ENCODE results near the gene TP53AIP1. TPM values are rescaled to one million over a fixed set of nuclear protein-coding genes. Genes with fewer than 3 reads are reported as not detected.

The TP53AIP1 gene
- total RNA-seq, 2 experiments from 2014 or later: not detected

DNA sequence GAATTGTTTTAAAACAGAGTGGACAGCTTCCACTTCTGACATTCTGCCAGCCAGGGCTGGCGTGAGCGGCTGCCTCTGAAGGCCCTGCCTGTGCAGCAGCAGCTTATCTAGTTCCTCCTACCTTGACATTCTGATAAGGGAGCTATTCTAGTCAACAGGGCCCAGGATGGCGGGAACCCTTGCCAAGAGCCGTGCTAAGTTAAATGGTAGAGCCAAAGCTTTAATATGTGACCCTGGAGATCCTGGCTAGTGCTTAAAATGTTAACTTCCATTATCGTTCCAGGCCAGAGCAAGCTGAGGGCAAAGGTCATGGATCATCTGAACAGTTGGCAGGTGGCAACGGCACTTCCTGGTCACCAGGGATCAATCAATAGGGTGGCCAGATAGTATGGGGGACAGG is 48.0 kb downstream of the TP53AIP1 start:
- Mint-ChIP-seq H3K9me3 (ENCODE audit: low read depth) (no peaks in the 10 kb centered on the region), H3K4me1 (peaks cover 2% of the 10 kb centered on the region), H3K27ac (no peak overlapping the region), H3K36me3 (ENCODE audit: low read depth) (no peaks in the 10 kb centered on the region), H3K4me3 (no peak overlapping the region), H3K27me3 (peaks cover 21% of the 10 kb centered on the region)
- CTCF ChIA-PET: interaction anchor here (0.5 to 2.0 kb wide), 3 partner anchors 9 to 93 kb away, joined by 3 to 9 read pairs (median 4); no protein-coding TSS in a partner anchor
- ATAC-seq: no peak
- no peak for DNase-seq
- POLR2A ChIA-PET: no interaction called here
- intact Hi-C loops (cut with DNase I, micrococcal nuclease): no loop called here

DNA sequence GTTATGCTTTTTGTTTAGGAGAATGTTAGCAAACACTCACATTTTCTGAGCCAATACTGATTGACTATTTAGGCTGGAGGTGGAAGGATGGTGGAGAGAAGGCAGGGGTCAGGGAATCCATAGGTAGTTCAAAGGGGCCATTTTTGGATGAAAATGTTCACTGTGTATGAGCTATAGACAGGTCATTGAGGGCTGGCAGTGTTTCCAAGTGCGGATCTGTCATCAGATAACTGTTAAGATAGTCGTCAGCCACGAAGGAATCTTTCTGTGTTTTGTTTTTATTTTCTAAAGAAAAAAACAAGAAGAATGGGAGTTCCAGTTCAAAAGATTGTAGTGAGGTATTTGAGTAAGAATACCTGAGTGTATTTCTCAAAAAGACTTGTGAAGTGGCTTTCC is 48.4 kb downstream of the TP53AIP1 start:
- POLR2A ChIA-PET: no interaction called here
- intact Hi-C loops (cut with DNase I, micrococcal nuclease): no loop called here

DNA sequence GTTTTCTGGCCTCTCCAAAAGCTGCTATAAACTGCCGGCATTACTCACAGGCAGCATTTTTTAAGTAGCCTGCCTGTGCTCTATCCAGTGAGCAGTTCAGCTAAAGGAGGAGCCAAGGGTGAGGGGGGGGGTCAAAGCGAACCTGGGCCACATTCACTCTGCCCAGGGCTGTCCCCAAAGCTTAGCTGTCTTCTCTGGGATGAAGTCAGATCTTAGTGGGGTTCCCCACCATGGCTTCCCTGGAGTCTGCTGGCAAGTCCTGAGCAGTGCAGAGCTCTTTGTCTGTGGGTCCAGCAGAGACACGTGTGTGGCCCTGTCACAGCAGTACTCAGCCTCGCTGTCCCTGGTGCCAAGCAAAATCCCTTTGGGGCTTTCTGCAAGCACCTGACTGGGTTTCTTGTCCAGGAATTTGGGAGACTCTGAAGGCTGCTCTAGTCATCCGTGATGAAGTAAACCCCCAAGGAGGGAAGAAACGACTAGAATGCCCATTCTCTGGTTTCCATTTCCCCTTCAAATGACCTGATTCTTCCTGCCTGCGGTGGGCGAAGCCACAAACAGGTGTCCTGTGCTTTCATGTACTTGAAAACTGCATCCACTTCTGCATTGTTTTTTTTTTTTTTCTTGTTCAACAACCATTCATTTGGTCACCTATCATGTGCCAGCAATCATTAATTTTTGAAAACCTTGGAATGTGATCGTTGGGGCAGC is 48.9 kb downstream of the TP53AIP1 start:
- DNase-seq (no peak), ATAC-seq (no peak)
- Mint-ChIP-seq H3K4me1 (peaks cover 2% of the 10 kb centered on the region), H3K36me3 (ENCODE audit: low read depth) (no peaks in the 10 kb centered on the region), H3K4me3 (no peak overlapping the region), H3K9me3 (ENCODE audit: low read depth) (no peaks in the 10 kb centered on the region), H3K27ac (no peak overlapping the region), H3K27me3 (peaks cover 26% of the 10 kb centered on the region)
- ChIA-PET CTCF (interaction anchor here (0.7 to 2.5 kb wide), 4 partner anchors 8 to 62 kb away, joined by 3 to 28 read pairs (median 7); no protein-coding TSS in a partner anchor), POLR2A (no interaction called here)
- intact Hi-C loops (cut with DNase I, micrococcal nuclease): no loop called here

More for the DNA sequence above, 48.4 kb downstream of the TP53AIP1 start:
- CTCF ChIA-PET: interaction anchor here (0.5 to 2.0 kb wide), 3 partner anchors 9 to 94 kb away, joined by 3 to 9 read pairs (median 4); no protein-coding TSS in a partner anchor
- no peaks in the 10 kb centered on the region for H3K9me3 Mint-ChIP-seq (ENCODE audit: low read depth)
- ATAC-seq (no peak), DNase-seq (no peak)
- H3K36me3 Mint-ChIP-seq (ENCODE audit: low read depth): no peaks in the 10 kb centered on the region
- no peak overlapping the region for H3K27ac Mint-ChIP-seq
- H3K4me1 Mint-ChIP-seq: peaks cover 2% of the 10 kb centered on the region
- no peak overlapping the region for H3K4me3 Mint-ChIP-seq
- peaks cover 25% of the 10 kb centered on the region for H3K27me3 Mint-ChIP-seq

DNA sequence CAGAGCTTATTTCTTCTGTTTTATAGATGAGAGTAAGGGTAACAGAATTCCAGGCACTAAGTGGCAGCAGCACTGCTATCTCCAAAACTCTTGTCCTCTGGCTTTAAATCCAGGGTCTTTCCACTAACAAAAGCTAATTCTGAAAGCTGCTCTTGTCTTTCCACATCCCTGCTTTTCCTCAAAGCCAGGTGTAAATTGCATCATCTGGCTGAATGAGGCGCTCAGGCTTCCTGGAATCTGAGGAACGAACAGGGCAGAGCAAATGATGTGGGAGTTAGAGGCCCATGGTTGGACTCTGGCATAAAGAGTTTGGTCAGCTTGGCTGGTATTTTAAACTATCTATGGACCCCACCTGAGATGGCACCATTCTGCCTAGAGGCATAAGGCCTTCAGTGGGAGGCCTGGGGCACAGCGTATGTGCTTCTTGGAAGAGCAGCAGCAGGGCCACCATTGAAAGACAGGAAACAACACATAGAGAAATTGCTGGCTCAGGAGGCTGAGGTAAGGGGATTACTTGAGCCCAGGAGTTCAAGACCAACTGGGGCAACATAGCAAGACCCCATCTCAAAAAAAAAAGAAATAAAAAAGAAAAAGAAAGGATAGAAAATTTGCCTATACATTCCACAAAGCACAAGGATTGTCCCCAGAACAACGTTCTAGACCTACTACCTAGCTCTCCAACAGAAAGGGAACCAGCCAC is 49.7 kb downstream of the TP53AIP1 start:
- ChIA-PET CTCF (interaction anchor here (0.6 to 2.5 kb wide), 7 partner anchors 8 to 107 kb away, joined by 3 to 28 read pairs (median 5); no protein-coding TSS in a partner anchor), POLR2A (no interaction called here)
- Mint-ChIP-seq H3K27me3 (peaks cover 32% of the 10 kb centered on the region), H3K27ac (no peak overlapping the region), H3K4me1 (peaks cover 2% of the 10 kb centered on the region), H3K4me3 (no peak overlapping the region), H3K9me3 (ENCODE audit: low read depth) (no peaks in the 10 kb centered on the region), H3K36me3 (ENCODE audit: low read depth) (no peaks in the 10 kb centered on the region)
- ATAC-seq (no peak), DNase-seq (no peak)
- intact Hi-C loops (cut with DNase I, micrococcal nuclease): no loop called here

DNA sequence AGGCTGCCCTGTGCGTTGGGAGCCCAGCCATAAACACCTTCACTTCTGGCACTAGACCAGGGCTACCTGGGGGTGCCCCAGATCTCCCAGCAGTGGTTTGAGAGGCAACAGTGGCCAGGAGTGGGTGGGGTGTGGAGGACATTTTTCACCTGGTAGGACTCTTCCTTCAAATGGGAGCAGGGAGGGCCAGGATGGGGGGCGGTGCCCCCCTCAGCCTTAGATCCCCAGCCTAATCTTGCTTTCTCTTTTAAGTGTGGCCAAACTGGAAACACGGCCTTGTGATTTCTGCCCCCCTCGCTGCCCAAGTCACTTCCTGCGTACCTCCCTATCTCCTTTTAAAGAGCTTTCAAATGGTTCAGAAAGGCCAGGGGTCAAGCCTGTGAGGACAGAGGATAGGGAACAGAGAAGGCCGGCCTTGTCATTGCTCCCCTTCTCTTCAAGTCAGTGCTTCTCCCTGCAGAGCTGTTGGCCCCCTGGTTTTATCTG is 50.7 kb downstream of the TP53AIP1 start:
- Mint-ChIP-seq H3K9me3 (ENCODE audit: low read depth) (no peaks in the 10 kb centered on the region), H3K27ac (no peak overlapping the region), H3K4me1 (peaks cover 2% of the 10 kb centered on the region), H3K4me3 (no peak overlapping the region), H3K36me3 (ENCODE audit: low read depth) (no peaks in the 10 kb centered on the region), H3K27me3 (peaks cover 40% of the 10 kb centered on the region)
- CTCF ChIA-PET: interaction anchor here (0.6 to 2.5 kb wide), 8 partner anchors 8 to 1170 kb away, joined by 3 to 28 read pairs (median 4); no protein-coding TSS in a partner anchor
- ATAC-seq (no peak), DNase-seq (no peak)
- intact Hi-C loops (cut with DNase I, micrococcal nuclease): no loop called here
- POLR2A ChIA-PET: interaction anchor here (0.6 kb wide), 1 partner anchor 241 kb away, joined by 3 read pairs; no protein-coding TSS in a partner anchor

DNA sequence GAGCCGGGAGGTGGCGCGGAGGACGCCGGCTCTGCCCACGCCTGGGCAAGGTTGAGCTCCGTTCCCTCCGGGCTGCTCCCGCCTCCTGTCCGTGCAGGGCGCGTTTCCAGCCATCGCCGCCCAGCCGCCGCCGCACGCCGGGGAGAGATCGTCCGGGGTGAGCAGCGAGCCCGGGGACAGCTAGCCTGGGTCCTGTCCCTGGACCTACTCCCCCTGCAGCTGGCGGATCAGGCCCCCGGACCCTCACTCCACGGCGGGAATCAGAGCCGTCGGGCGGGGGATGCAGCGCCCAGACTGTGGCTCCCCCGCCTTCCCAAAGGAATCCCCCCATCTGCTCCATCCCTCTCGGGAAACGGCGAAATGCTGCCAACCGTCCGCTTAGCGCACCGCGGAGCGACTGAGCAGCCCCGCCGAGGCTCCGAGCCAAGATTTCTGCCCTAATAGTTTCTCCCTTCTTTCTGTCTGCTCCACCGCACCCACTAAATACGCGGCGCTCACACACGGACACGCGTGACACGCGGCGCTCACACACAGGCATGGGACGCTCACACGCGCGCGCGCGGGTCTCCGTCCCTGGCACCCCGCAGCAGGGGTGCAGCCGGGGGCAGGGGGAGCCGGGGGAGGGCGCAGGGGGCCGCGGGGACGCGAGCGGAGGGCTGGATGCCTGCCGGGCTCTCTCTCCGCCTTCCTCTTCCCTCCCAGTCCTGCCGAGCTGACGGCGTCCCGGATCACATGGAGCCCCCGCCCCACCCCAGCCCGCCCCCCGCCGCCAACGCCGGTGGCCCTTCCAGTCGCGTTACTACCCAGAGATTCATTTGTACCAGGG is 51.9 kb downstream of the TP53AIP1 start, which contains the start of gene KCNJ5:
TSS of gene KCNJ5 (plus strand) at position 814 of the 826 bp plus-strand sequence. CDS start 19,918 bp downstream, outside the sequence.
- H3K27me3 Mint-ChIP-seq: peaks cover 46% of the 10 kb centered on the region
- CTCF ChIA-PET: interaction anchor here (0.6 to 2.2 kb wide), 8 partner anchors 10 to 733 kb away, joined by 3 to 9 read pairs (median 4); no protein-coding TSS in a partner anchor

DNA sequence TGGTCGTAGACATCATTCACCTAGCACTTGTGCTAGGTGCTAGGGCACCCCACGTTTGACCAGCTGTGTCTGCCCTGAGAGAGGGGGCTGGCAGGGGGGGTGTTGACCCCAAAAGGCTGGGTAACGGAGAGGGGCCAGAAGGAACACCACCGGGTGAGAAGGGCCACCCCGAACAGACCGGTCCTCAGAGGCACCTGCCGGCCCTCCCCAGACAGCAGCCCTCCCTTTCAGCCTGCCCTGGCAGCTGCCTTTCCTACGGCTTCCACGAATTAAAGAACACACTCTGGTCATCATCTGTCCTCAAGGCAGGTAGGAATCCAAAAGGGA is 52.5 kb downstream of the TP53AIP1 start:
- Mint-ChIP-seq H3K36me3 (ENCODE audit: low read depth) (no peaks in the 10 kb centered on the region), H3K4me1 (peaks cover 2% of the 10 kb centered on the region), H3K27ac (no peak overlapping the region), H3K27me3 (peaks cover 49% of the 10 kb centered on the region), H3K9me3 (ENCODE audit: low read depth) (no peaks in the 10 kb centered on the region), H3K4me3 (no peak overlapping the region)
- no peak for ATAC-seq
- intact Hi-C loops (cut with DNase I, micrococcal nuclease): no loop called here
- POLR2A ChIA-PET: interaction anchor here (0.9 kb wide), 1 partner anchor 73 kb away, joined by 3 read pairs; no protein-coding TSS in a partner anchor
- DNase-seq: no peak
- CTCF ChIA-PET: interaction anchor here (0.7 to 2.2 kb wide), 5 partner anchors 9 to 733 kb away, joined by 3 to 9 read pairs (median 4); no protein-coding TSS in a partner anchor

More for the DNA sequence above, 51.9 kb downstream of the TP53AIP1 start, which contains the start of gene KCNJ5:
- peaks cover 2% of the 10 kb centered on the region for H3K4me1 Mint-ChIP-seq
- H3K4me3 Mint-ChIP-seq: peak within 1 kb of the TSS; percentile 59
- ATAC-seq: peak; percentile 35
- H3K9me3 Mint-ChIP-seq (ENCODE audit: low read depth): no peaks in the 10 kb centered on the region
- DNase-seq: peak; percentile 36
- intact Hi-C loops (cut with DNase I, micrococcal nuclease): no loop called here
- H3K27ac Mint-ChIP-seq: no peak within 1 kb of the TSS
- POLR2A ChIA-PET: no interaction called here
- H3K36me3 Mint-ChIP-seq (ENCODE audit: low read depth): no peaks in the 10 kb centered on the region

DNA sequence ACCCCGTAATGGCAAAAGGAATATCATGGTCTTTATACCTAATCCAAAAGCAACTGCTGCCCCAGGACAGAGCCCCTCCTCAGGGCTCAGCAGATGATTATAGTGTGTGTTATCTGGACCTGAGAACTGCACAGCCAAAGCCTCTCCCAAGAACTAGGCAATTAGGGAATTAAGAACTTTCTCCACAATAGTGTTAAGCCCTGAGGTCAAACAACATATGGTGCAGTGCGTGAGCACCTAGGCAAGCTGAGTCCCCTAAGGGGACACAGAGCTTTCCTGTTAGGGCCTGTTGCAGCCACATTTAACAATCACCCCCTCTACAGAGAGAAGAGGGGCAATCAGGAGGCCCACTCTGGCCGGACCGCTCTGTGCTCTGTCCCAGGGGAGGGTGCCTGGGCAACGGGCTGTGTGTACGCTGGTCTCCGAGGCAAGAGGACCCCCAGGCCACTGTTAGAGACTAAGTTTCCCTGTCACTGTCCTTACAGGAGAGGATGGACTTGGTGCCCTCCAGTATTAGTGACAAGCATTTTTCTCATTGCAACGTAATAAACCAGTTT is 52.9 kb downstream of the TP53AIP1 start:
- no peaks in the 10 kb centered on the region for H3K36me3 Mint-ChIP-seq (ENCODE audit: low read depth)
- peaks cover 2% of the 10 kb centered on the region for H3K4me1 Mint-ChIP-seq
- H3K4me3 Mint-ChIP-seq: no peak overlapping the region
- intact Hi-C loops (cut with DNase I, micrococcal nuclease): loop anchor here in 1 of 2 experiments (5.0 kb wide), 1 partner anchor 443 kb away; no protein-coding TSS in a partner anchor
- ATAC-seq (no peak), DNase-seq (no peak)
- H3K27me3 Mint-ChIP-seq: peaks cover 50% of the 10 kb centered on the region
- H3K9me3 Mint-ChIP-seq (ENCODE audit: low read depth): no peaks in the 10 kb centered on the region
- H3K27ac Mint-ChIP-seq: no peak overlapping the region
- ChIA-PET CTCF (interaction anchor here (0.7 to 6.5 kb wide), 6 partner anchors 9 to 67 kb away, joined by 3 to 162 read pairs (median 4); no protein-coding TSS in a partner anchor), POLR2A (interaction anchor here (0.9 kb wide), 1 partner anchor 73 kb away, joined by 3 read pairs; no protein-coding TSS in a partner anchor)

DNA sequence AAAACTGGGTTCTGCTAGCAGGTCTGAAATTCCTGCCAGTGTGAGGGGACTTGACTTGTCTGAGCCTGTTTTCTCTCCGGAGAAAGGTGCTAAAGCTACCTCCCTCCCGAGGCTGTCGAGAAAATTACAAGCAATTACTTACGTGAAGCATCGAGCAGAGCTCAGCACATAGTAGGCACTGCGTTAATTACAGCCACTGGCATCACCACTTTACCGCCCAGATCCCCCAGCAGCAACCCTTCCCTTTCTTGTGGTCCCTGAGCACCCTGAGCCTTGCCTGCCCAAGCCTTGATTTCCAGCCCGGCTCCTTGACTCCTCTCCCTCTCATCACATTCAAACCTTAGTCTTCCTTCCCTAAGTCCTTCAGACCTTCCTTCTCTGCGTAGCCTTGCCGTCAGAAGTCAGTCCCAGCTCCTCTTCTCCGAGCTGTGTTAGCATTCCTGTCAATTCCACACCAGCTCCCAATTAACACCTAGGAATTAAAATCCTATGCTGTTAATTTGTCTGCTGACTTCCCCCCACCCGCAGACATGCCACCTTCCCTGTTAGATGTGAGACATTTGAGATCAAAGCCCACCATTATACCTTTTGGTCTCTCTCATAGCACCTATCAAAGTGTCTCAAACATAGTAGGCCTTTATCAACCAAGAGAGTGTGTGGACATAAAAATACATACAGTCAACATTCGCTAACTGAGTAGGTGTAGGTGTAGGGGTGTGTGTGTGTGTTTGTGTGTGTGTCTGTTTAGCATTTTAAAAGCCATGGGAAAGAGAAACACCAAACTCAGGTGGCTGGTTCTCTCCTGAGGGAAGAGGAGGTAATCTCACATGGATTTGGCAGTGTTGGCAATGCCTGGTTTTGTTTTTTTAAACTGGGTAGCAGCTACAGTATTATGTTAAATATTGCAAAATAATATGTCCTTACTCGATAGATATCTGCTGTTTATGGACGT is 54.4 kb downstream of the TP53AIP1 start:
- no peaks in the 10 kb centered on the region for H3K36me3 Mint-ChIP-seq (ENCODE audit: low read depth)
- H3K4me3 Mint-ChIP-seq: no peak overlapping the region
- no peaks in the 10 kb centered on the region for H3K9me3 Mint-ChIP-seq (ENCODE audit: low read depth)
- CTCF ChIA-PET: interaction anchor here (0.6 to 6.5 kb wide), 8 partner anchors 7 to 715 kb away, joined by 3 to 162 read pairs (median 4); no protein-coding TSS in a partner anchor
- H3K4me1 Mint-ChIP-seq: peaks cover 2% of the 10 kb centered on the region
- no peak for DNase-seq
- intact Hi-C loops (cut with DNase I, micrococcal nuclease): loop anchor here in 1 of 2 experiments (5.0 kb wide), 1 partner anchor 444 kb away; no protein-coding TSS in a partner anchor
- POLR2A ChIA-PET: no interaction called here
- H3K27ac Mint-ChIP-seq: no peak overlapping the region
- ATAC-seq: no peak
- H3K27me3 Mint-ChIP-seq: peaks cover 54% of the 10 kb centered on the region

Data from activated CD4-positive, alpha-beta T cell treated with anti-CD3 and anti-CD28 coated beads for 36 hours (primary cell).